ENCODE results near the gene EPHA4.

DNA sequence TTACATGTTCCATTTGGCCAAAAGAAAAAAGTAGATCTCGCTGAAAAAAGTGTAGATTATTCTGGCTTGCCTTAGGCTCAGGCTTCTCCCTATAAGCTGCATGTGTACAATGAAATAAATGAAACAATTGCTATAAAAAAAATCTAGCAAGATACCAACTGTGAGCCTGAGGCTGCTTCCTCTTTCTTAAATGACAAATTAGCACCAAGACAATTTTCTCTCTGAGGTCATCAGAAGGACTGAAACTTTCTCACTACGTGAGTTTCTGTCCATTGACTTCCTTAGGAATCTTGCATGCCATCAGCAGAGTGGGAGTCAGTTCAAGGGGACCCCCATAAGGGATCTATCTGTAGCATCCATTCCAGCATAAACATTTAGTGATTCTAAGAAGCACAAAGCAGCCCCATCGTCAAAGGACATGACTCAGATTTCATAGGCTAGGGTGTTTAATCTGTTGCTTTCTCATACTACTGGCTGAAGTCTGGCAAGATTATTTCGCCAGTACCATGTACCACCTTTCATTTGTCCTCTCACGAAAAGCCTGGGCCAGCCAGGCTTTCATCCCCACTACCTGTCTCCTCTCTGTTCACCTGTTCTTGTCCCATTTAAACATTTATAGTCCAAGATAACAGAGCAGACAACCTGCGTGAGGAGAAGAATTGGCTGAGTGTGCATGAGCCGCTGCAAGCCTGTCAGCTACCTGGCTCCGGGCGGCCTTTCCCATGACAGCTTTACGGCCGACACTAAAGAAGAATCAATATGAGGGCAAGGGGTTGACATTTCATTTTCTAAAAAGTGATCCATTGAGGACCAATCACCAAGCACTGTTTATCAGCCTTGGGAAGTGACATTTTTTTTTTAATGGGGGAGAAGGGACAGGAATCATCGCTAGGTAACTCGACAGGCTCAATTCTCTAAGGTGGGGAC, 120.0 kb downstream of the EPHA4 start:
- no peak for TF ChIP-seq EZH2 (IDR thresholded peaks at IDR 0.05; ENCODE audit: borderline replicate concordance, low read depth, low read length, severe bottlenecking)
- TF ChIP-seq, protein P1, sequence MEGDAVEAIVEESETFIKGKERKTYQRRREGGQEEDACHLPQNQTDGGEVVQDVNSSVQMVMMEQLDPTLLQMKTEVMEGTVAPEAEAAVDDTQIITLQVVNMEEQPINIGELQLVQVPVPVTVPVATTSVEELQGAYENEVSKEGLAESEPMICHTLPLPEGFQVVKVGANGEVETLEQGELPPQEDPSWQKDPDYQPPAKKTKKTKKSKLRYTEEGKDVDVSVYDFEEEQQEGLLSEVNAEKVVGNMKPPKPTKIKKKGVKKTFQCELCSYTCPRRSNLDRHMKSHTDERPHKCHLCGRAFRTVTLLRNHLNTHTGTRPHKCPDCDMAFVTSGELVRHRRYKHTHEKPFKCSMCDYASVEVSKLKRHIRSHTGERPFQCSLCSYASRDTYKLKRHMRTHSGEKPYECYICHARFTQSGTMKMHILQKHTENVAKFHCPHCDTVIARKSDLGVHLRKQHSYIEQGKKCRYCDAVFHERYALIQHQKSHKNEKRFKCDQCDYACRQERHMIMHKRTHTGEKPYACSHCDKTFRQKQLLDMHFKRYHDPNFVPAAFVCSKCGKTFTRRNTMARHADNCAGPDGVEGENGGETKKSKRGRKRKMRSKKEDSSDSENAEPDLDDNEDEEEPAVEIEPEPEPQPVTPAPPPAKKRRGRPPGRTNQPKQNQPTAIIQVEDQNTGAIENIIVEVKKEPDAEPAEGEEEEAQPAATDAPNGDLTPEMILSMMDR (IDR thresholded peaks at IDR 0.05; ENCODE audit: borderline replicate concordance, extremely low read depth, low read length, poor library complexity, severe bottlenecking), result no peak
